Astrocyte (in vitro differentiated cells and primary cell): ENCODE measurements around the gene CSF1R. TPM values are rescaled to one million over a fixed set of nuclear protein-coding genes. Genes with fewer than 3 reads are reported as not detected.

Source experiments
- DNase-seq: peaks from one replicate; pipeline ENCODE4 v3.0.0-alpha.2; 2010; ENCODE audit warnings: low read depth
- FAIRE-seq: peaks from 2 replicates; lab custom pipeline; 2011; peaks lifted over from hg19 to GRCh38; lab: Jason Lieb, UNC
- H2AFZ ChIP-seq: 2 replicates; pipeline ENCODE4 v1.6.0; 2012; ENCODE audit warnings: low read depth, low read length, inconsistent platforms
- H3K27ac ChIP-seq: 2 replicates; pipeline ENCODE4 v1.5.1; 2011; ENCODE audit warnings: low read depth, low read length, inconsistent platforms
- H3K27me3 ChIP-seq: 2 replicates; pipeline ENCODE4 v1.6.0; 2011; ENCODE audit warnings: low read length, inconsistent platforms; ENCODE audit not compliant: insufficient read depth
- H3K36me3 ChIP-seq: 2 replicates; pipeline ENCODE4 v1.5.1; 2011; ENCODE audit warnings: low read length, inconsistent platforms; ENCODE audit not compliant: insufficient read depth
- H3K4me1 ChIP-seq: 2 replicates; pipeline ENCODE4 v1.5.1; 2011; ENCODE audit warnings: low read length, inconsistent platforms; ENCODE audit not compliant: insufficient read depth
- H3K4me2 ChIP-seq: 2 replicates; pipeline ENCODE4 v1.6.0; 2012; ENCODE audit warnings: low read length, inconsistent platforms
- H3K4me3 ChIP-seq: 2 replicates; pipeline ENCODE4 v1.5.1; 2011; ENCODE audit warnings: low read depth, mild to moderate bottlenecking, low read length, inconsistent platforms; ENCODE audit not compliant: insufficient read depth
- H3K79me2 ChIP-seq: 2 replicates; pipeline ENCODE4 v1.6.0; 2012; ENCODE audit warnings: mild to moderate bottlenecking, low read length, inconsistent platforms; ENCODE audit not compliant: insufficient read depth
- H3K9ac ChIP-seq: 2 replicates; pipeline ENCODE4 v1.6.0; 2012; ENCODE audit warnings: mild to moderate bottlenecking, low read length, inconsistent platforms
- H3K9me3 ChIP-seq: 2 replicates; pipeline ENCODE4 v1.5.1; 2012; ENCODE audit warnings: low read depth, mild to moderate bottlenecking, low read length, inconsistent platforms; ENCODE audit not compliant: insufficient read depth
- H4K20me1 ChIP-seq: 2 replicates; pipeline ENCODE4 v1.6.0; 2012; ENCODE audit warnings: low read length, inconsistent platforms; ENCODE audit not compliant: insufficient read depth
- H3K27ac Mint-ChIP-seq: one replicate; pipeline ENCODE4 v1.8.0; 2021; ENCODE audit warnings: mild to moderate bottlenecking, mixed read lengths; ENCODE audit not compliant: unreplicated experiment
- H3K27me3 Mint-ChIP-seq: one replicate; pipeline ENCODE4 v1.8.0; 2021; ENCODE audit warnings: low read depth, mixed read lengths; ENCODE audit not compliant: unreplicated experiment
- H3K36me3 Mint-ChIP-seq: one replicate; pipeline ENCODE4 v1.8.0; 2021; ENCODE audit warnings: low read depth, mixed read lengths; ENCODE audit not compliant: unreplicated experiment
- H3K4me1 Mint-ChIP-seq: one replicate; pipeline ENCODE4 v1.8.0; 2021; ENCODE audit warnings: low read depth, mixed read lengths; ENCODE audit not compliant: unreplicated experiment
- H3K4me3 Mint-ChIP-seq: one replicate; pipeline ENCODE4 v1.8.0; 2021; ENCODE audit warnings: mild to moderate bottlenecking, moderate library complexity, mixed read lengths; ENCODE audit not compliant: unreplicated experiment
- H3K9me3 Mint-ChIP-seq: one replicate; pipeline ENCODE4 v1.8.0; 2021; ENCODE audit warnings: mild to moderate bottlenecking, mixed read lengths; ENCODE audit not compliant: unreplicated experiment
- CTCF ChIP-seq: IDR thresholded peaks from 2 replicates; pipeline ENCODE4 v1.5.1; 2011; ENCODE audit warnings: low read depth, mild to moderate bottlenecking, inconsistent platforms, low read length, moderate library complexity; ENCODE audit not compliant: insufficient read depth
- EZH2 ChIP-seq: IDR thresholded peaks from 2 replicates; pipeline ENCODE4 v1.6.1; 2012; ENCODE audit warnings: mild to moderate bottlenecking, low read length, inconsistent platforms; ENCODE audit not compliant: insufficient read depth
- total RNA-seq: library from RNA; stranded (reverse); gene quantifications from 2 replicates; pipeline ENCODE4 v1.2.1, GENCODE V29; 2021

The CSF1R gene
- total RNA-seq, 1 donor from 2014 or later, result 1.4 TPM

- DNase-seq, result no peak
- H3K4me3 Mint-ChIP-seq, result no peak overlapping the region
- no peaks in the 10 kb centered on the region for H3K9me3 ChIP-seq
- peaks cover 40% of the 10 kb centered on the region for H3K36me3 ChIP-seq
- H3K4me2 ChIP-seq, result no peak overlapping the region
- no peaks in the 10 kb centered on the region for H3K4me1 Mint-ChIP-seq
- no peaks in the 10 kb centered on the region for H3K4me1 ChIP-seq
- peaks cover 2% of the 10 kb centered on the region for H3K27me3 Mint-ChIP-seq
- no peak for FAIRE-seq
- TF ChIP-seq EZH2 (no peak), CTCF (no peak)
- peaks cover 42% of the 10 kb centered on the region for H3K36me3 Mint-ChIP-seq
- no peak overlapping the region for H3K27ac Mint-ChIP-seq
- no peaks in the 10 kb centered on the region for H3K9me3 Mint-ChIP-seq
- no peak overlapping the region for H3K9ac ChIP-seq
- no peaks in the 10 kb centered on the region for H3K79me2 ChIP-seq
- no peaks in the 10 kb centered on the region for H4K20me1 ChIP-seq
- no peak overlapping the region for H3K4me3 ChIP-seq
- H3K27ac ChIP-seq, result no peak overlapping the region
- no peaks in the 10 kb centered on the region for H3K27me3 ChIP-seq
- no peak overlapping the region for H2AFZ ChIP-seq
Observed at GRCh38 chr5:150122158-150122510, 35.8 kb upstream of the CSF1R start.

DNA sequence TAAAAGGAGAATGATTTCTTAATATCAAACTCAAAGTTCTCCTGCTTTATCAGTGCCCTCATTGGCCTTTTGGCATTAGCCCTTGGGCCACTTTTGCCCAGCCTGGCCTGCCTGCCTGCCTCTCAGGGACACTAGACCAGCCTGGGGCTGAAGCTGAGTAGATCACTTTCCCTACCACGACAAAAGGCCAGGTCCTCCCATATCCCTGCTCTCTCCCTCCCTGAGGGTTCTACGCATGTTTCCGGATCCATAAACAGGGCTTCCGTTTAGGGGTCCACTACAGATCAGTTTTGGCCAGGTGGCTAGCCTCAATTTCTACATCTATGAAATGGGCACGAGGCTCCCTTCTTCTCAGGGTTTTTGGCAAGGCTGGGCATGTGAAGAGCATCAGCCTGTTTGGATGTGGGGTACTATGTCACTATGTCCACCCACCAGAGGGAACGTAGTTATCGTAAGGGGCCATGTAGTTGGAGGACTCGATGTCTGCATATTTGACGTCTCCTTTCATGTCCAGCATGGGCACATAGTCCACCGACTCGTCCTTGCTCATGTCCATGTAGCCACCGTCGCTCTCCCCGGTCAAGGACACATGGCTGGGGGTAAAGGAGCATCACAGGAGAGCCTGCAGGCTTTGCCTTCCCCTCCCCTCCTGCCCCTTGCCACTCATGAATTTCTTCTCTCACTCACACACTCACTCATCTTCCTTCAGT, 35.2 kb upstream of the CSF1R start:
- H3K79me2 ChIP-seq, result no peaks in the 10 kb centered on the region
- H3K9me3 Mint-ChIP-seq, result no peaks in the 10 kb centered on the region
- H3K4me3 Mint-ChIP-seq, result no peak overlapping the region
- DNase-seq (no peak), FAIRE-seq (no peak)
- H4K20me1 ChIP-seq, result no peaks in the 10 kb centered on the region
- peaks cover 2% of the 10 kb centered on the region for H3K4me1 Mint-ChIP-seq
- H3K27me3 Mint-ChIP-seq, result peaks cover 2% of the 10 kb centered on the region
- no peak overlapping the region for H3K4me2 ChIP-seq
- peaks cover 40% of the 10 kb centered on the region for H3K36me3 ChIP-seq
- H3K27me3 ChIP-seq, result no peaks in the 10 kb centered on the region
- no peak overlapping the region for H2AFZ ChIP-seq
- H3K9me3 ChIP-seq, result no peaks in the 10 kb centered on the region
- no peak overlapping the region for H3K27ac ChIP-seq
- no peaks in the 10 kb centered on the region for H3K4me1 ChIP-seq
- no peak overlapping the region for H3K9ac ChIP-seq
- H3K36me3 Mint-ChIP-seq, result peaks cover 44% of the 10 kb centered on the region
- H3K4me3 ChIP-seq, result no peak overlapping the region
- H3K27ac Mint-ChIP-seq, result no peak overlapping the region
- no peak for TF ChIP-seq EZH2
- no peak for TF ChIP-seq CTCF
